Right atrium auricular region (tissue), 2 donors: ENCODE measurements around the gene MED13. TPM values are rescaled to one million over a fixed set of nuclear protein-coding genes. Genes with fewer than 3 reads are reported as not detected.
"Not testable (repeated sequence)": the region's sequence is repeated elsewhere in the genome, so short reads cannot be mapped to it uniquely, and the experiment has no call there.

ENCODE experiments used
- DNase-seq: peaks from one replicate; pipeline ENCODE4 v3.0.0-alpha.2; 2019; ENCODE audit warnings: low spot score
- H3K27ac ChIP-seq, 2 donors: fragments of 200-600 bp; sonication (generic); 1 replicate in 1 of 2; 2 replicates in 1 of 2; pipeline ENCODE4 v1.5.1; 2016 to 2019
- H3K27me3 ChIP-seq, 2 donors: fragments of 200-600 bp; sonication (generic); one replicate each; pipeline versions ENCODE4 v1.5.1 to v1.6.0; 2017 to 2019
- H3K36me3 ChIP-seq: fragments of 200-600 bp; sonication (generic); one replicate; pipeline ENCODE4 v1.5.1; 2016
- H3K4me1 ChIP-seq, 2 donors: fragments of 200-600 bp; sonication (generic); one replicate each; pipeline versions ENCODE4 v1.5.1 to v1.6.0; 2017 to 2019
- H3K4me3 ChIP-seq, 2 donors: fragments of 200-600 bp; sonication (generic); 1 replicate in 1 of 2; 2 replicates in 1 of 2; pipeline ENCODE4 v1.5.1; 2017 to 2019; ENCODE audit warnings: mild to moderate bottlenecking in 1 of 2, moderate library complexity in 1 of 2
- H3K9me3 ChIP-seq, 2 donors: fragments of 200-600 bp; sonication (generic); one replicate each; pipeline ENCODE4 v1.5.1; 2019
- CTCF ChIP-seq, 2 donors: fragments of 200-600 bp; sonication (generic); IDR thresholded peaks; one replicate each; pipeline ENCODE4 v1.5.1; 2019; ENCODE audit warnings: antibody characterized with exemption in 2 of 2
- total RNA-seq, 2 donors: library from RNA; depleted of rRNA; stranded (reverse); fragments of >200 nt; gene quantifications; one replicate each; pipeline ENCODE4 v1.1.0, GENCODE V29; 2016

Gene MED13
- total RNA-seq, 2 donors from 2014 or later = 33.2 to 42.4 TPM

GRCh38 chr17:61895391-61895790, 169.7 kb downstream of the MED13 start:
- H3K36me3 ChIP-seq = peaks cover 39% of the 10 kb centered on the region
- no peak for DNase-seq
- no peak overlapping the region for H3K4me3 ChIP-seq

GRCh38 chr17:61894310-61894709, 170.8 kb downstream of the MED13 start:
- not testable (repeated sequence) for H3K4me1 ChIP-seq, H3K27me3 ChIP-seq, DNase-seq, H3K9me3 ChIP-seq, H3K27ac ChIP-seq, H3K4me3 ChIP-seq
- H3K36me3 ChIP-seq = peaks cover 46% of the 10 kb centered on the region

More at GRCh38 chr17:61895391-61895790, 169.7 kb downstream of the MED13 start:
- Histone ChIP-seq H3K4me1 (no peaks in the 10 kb centered on the region), H3K9me3 (no peaks in the 10 kb centered on the region), H3K27me3 (no peaks in the 10 kb centered on the region), H3K27ac (no peak overlapping the region)
- TF ChIP-seq CTCF (IDR thresholded peaks at IDR 0.05) = no peak

Other genes with a start within 250 kb of the MED13 start
- gene BRIP1, start 201.8 kb downstream of the MED13 start, total RNA-seq = not detected
- gene INTS2, start 137.3 kb downstream of the MED13 start, total RNA-seq = 1 to 10 TPM; 7.6 to 8.2 TPM